Naive B cell (primary cell): ENCODE results near the gene BRPF3. TPM values are rescaled to one million over a fixed set of nuclear protein-coding genes. Genes with fewer than 3 reads are reported as not detected.

ENCODE experiments used
- ATAC-seq, 2 donors: fragments of 150-1000 bp; cut with Tn5 transposase; 2 replicates each; pipeline ENCODE4 v1.10.0; 2021; ENCODE audit warnings: low read depth in 2 of 2, mild to moderate bottlenecking in 2 of 2, moderate library complexity in 2 of 2
- DNase-seq: peaks from one replicate; pipeline ENCODE4 v3.0.0; 2022
- H3K27ac Mint-ChIP-seq, 6 donors: one replicate each; pipeline ENCODE4 v1.8.0; 2020 to 2022; ENCODE audit warnings: mild to moderate bottlenecking in 6 of 6, mixed read lengths in 6 of 6, moderate library complexity in 5 of 6, inconsistent platforms in 2 of 6
- H3K27me3 Mint-ChIP-seq, 3 donors: one replicate each; pipeline ENCODE4 v1.8.0; 2021 to 2022; ENCODE audit warnings: mixed read lengths in 3 of 3, mild to moderate bottlenecking in 1 of 3
- H3K36me3 Mint-ChIP-seq, 2 donors: one replicate each; pipeline ENCODE4 v1.8.0; 2020 to 2022; ENCODE audit warnings: mixed read lengths in 2 of 2, inconsistent platforms in 1 of 2, mild to moderate bottlenecking in 1 of 2
- H3K4me1 Mint-ChIP-seq, 3 donors: one replicate each; pipeline ENCODE4 v1.8.0; 2020 to 2022; ENCODE audit warnings: mixed read lengths in 3 of 3, inconsistent platforms in 1 of 3, mild to moderate bottlenecking in 1 of 3, moderate library complexity in 1 of 3
- H3K4me3 Mint-ChIP-seq, 8 donors: one replicate each; pipeline ENCODE4 v1.8.0; 2020 to 2022; ENCODE audit warnings: mild to moderate bottlenecking in 8 of 8, mixed read lengths in 8 of 8, moderate library complexity in 8 of 8, inconsistent platforms in 2 of 8
- H3K9me3 Mint-ChIP-seq, 7 donors: one replicate each; pipeline ENCODE4 v1.8.0; 2020 to 2022; ENCODE audit warnings: mixed read lengths in 7 of 7, mild to moderate bottlenecking in 5 of 7, inconsistent platforms in 2 of 7, moderate library complexity in 1 of 7
- polyA plus RNA-seq, 6 donors: library from polyadenylated mRNA; unstranded; fragments of 300-500 nt; fragmentation: Illumina TruSeq; gene quantifications; one replicate each; pipeline ENCODE4 v1.2.3, GENCODE V29; 2021; ENCODE audit warnings: low read depth in 6 of 6

The BRPF3 gene
- polyA plus RNA-seq, 6 donors from 2014 or later = 4.8 to 13.4 (median 5.8) TPM

DNA sequence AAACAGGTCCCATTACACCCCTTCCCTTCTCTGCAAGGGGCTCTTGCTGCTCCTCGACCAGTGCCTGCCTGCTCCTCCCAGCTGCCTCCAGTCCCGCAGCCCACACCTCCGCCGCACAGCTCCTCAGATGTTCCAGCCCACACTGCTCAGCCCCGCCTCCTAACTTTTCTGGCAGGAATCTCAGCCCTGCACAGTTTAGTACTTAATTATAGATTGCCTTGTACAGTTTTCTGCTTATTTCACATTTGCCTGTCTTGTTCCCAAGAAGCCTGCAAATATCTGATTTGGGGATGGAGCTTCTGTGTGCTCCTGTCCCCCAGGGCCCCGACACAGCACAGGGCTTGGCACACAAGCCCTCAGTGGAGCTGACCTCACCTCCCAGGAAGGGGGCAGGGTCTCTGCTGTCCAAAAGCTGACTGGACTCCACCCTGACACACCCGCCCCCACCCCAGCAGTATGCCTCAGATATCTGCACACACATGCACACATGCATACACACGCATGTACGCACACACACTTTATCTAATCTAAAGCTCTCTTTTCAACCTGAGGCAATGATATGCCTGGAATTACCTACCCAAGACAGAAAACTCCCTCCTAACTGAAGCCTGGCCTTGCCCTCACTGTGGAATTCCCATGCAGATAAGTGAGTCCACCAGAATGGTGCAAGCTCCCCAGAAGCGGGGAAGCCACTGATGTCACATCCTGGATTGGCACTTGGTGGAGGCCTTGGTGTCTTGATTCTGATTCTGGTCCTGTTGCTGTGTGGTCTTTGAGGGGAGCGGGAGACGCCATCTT is 72.1 kb downstream of the BRPF3 start:
- peak overlapping the region in 1 of 6 donors; percentile 49 for H3K27ac Mint-ChIP-seq
- DNase-seq (no peak), ATAC-seq (no peak)
- H3K4me1 Mint-ChIP-seq = no peaks in the 10 kb centered on the region
- peak overlapping the region in 1 of 8 donors; percentile 55 for H3K4me3 Mint-ChIP-seq
- peaks cover 20 to 38% (median 26%) of the 10 kb centered on the region in 3 donors for H3K27me3 Mint-ChIP-seq
- peaks cover 0 to 5% of the 10 kb centered on the region in 2 donors for H3K36me3 Mint-ChIP-seq
- peaks cover 3 to 17% (median 7%) of the 10 kb centered on the region in 7 donors for H3K9me3 Mint-ChIP-seq

DNA sequence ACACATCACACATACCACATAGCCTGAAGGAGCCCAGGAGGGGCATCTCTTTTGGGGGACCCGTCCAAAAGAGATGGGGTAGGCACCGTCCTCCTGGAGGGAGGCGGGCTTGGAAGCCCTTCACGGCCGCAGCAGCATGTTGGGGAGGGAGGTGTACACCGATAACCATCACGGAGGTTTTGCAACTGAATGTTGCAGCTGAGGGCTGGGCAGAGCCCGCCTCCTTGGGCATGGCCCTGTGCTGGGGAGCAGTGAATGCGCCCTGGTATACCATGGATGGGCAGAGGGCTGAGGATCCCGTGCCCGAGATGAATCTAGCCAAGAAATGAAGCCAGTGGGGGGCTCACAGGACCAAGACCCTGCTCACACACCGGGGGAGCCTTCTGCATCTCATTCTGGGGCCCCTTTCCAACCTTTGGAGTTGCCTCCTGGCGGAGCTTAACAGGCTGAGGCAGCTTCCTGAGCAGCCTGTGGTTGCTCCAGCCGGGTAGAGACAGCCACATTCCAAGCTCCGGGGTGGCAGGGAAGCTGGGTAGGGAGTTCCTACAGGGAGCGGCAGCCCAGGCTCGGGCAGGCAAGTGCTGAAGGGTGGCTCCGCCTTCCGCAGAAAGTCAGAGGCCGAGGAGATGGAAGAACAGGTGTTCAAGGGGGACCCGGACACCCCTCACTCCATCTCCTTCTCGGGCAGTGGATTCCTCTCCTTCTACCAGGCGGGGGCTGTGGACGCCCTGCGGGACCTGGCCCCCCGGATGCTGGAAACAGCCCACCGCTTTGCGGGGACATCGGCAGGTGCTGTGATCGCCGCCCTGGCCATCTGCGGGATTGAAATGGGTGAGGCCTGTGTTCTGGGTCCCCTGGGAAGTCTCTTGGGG is 73.5 kb downstream of the BRPF3 start, which contains the start of gene PNPLA1:
PNPLA1 (plus strand) TSS at position 227 of the 872 bp plus-strand sequence; CDS start at position 627, 400 bp downstream.
- Mint-ChIP-seq H3K9me3 (peaks cover 0 to 14% (median 7%) of the 10 kb centered on the region in 7 donors), H3K36me3 (peaks cover 0 to 5% of the 10 kb centered on the region in 2 donors), H3K27ac (no peak within 1 kb of the TSS), H3K4me1 (no peaks in the 10 kb centered on the region), H3K27me3 (peaks cover 22 to 45% (median 31%) of the 10 kb centered on the region in 3 donors), H3K4me3 (no peak within 1 kb of the TSS)
- ATAC-seq (no peak), DNase-seq (no peak)

DNA sequence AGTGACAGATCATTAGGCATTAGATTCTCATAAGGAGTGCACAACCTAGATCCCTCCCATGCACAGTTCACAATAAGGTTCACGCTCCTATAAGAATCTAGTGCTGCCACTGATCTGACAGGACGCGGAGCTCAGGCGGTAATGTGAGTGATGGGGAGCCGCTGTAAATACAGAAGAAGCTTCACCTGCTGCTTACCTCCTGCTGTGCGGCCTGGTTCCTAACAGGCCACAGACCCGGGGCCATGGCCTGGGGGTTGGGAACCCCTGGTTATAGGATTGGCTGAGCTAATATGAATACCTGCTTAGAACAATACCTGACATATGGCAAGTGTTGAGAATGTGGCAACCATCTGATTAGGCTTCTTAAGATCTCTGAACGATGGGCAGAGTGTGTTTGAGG is 75.7 kb downstream of the BRPF3 start:
- ATAC-seq (no peak), DNase-seq (no peak)
- H3K36me3 Mint-ChIP-seq = no peaks in the 10 kb centered on the region
- H3K27ac Mint-ChIP-seq = no peak overlapping the region
- no peaks in the 10 kb centered on the region for H3K4me1 Mint-ChIP-seq
- no peak overlapping the region for H3K4me3 Mint-ChIP-seq
- peaks cover 0 to 6% (median 0%) of the 10 kb centered on the region in 7 donors for H3K9me3 Mint-ChIP-seq
- peaks cover 30 to 55% (median 31%) of the 10 kb centered on the region in 3 donors for H3K27me3 Mint-ChIP-seq

DNA sequence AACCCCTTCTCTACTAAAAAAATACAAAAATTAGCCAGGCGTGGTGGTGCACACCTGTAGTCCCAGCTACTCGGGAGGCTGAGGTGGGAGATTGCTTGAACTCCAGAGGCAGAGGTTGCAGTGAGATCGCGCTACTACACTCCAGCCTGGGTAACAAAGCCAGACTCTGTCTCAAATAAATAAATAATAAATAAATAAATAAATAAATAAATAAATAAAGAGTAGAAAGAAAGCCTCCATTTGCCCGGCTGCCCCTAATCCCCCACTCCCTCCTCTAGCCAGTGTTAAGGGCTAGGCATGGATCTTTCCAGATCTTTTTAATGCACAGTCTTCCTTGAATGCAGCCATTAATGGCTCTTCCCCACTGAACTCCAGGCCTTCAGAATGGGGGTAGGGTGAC is 76.5 kb downstream of the BRPF3 start:
- DNase-seq (no peak), ATAC-seq (no peak)
- Mint-ChIP-seq H3K36me3 (no peaks in the 10 kb centered on the region), H3K4me1 (no peaks in the 10 kb centered on the region), H3K9me3 (peaks cover 0 to 5% (median 0%) of the 10 kb centered on the region in 7 donors), H3K4me3 (no peak overlapping the region), H3K27me3 (peaks cover 28 to 59% (median 30%) of the 10 kb centered on the region in 3 donors), H3K27ac (no peak overlapping the region)

DNA sequence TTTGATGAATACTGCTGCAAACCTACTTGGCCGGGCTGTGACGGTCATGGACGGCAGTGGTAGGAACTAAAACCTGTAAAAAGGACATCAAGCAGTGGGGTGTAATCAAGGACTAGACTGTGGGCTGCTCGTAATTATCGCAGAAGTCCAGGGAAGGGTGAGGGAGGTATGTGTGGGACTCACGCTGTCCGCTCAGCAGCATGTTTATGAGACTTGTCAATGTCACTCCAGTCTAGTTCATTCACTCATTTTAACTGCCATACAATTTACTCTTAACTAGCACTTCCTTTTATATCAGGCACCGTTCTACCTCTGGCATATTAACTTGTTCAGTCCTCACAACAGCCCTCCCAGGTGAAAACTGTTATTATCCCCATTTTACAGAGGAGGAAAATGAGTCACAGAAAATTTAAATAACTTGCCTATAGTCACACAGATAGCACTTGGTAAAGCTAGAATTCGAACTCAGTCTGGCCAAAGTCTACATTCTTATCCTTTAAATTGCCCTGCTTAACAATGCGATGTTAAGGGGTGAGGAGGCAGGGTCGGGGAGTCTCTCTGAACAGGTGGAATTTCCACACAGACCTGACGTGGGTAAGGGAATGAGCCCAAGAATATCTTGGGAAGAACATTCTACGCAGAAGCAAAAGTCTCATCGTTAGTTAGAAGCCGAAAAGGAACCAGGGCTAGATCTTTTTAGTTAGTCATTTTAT is 77.4 kb downstream of the BRPF3 start:
- Mint-ChIP-seq H3K9me3 (peaks cover 0 to 1% (median 0%) of the 10 kb centered on the region in 7 donors), H3K4me1 (no peaks in the 10 kb centered on the region), H3K27me3 (peaks cover 28 to 64% (median 36%) of the 10 kb centered on the region in 3 donors), H3K36me3 (no peaks in the 10 kb centered on the region), H3K4me3 (no peak overlapping the region), H3K27ac (peak overlapping the region in 1 of 6 donors; percentile 15)
- ATAC-seq (no peak), DNase-seq (no peak)

DNA sequence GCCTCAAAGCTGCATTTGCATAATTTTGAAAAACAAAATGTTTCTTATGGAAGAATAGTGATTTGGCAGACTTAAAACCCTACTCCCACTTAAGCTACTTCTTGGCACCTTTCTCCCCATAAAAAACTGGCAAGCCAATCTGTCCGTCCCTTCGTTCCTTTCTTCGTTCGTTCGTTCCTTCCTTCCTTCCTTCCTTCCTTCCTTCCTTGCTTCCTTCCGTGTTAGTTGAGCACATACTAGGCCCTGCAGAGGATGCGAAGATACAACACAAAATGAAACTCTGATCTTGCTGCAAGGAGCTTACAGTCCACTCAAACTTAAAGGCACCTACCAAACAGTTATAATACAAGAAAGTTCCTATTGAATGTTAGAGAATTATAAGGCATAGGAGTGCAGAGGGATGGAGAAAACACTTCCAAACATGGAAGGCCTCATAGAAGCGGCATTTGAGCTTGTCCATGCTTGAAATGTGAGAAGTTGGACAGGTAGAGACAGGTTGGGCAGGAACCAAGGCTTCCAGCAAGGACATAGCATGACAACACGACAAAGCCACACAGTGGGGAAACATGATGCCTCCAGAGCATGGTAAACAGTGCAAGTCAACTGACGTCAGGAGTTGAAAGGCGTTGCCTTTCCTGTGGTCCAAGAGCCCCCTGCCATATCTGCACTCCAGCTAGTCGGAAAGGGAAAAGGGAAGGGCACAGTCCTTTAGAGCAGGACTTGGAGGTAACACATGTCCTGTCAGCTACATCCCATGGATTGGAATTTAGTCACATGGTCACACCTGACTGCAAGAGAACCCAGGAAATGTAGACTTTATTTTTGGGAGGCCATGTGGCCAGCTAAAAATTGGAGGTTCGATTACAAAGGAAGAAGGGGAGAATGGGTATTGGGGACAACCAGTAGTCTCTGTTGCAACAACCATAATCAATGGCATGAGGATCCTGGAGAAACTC is 80.3 kb downstream of the BRPF3 start:
- Mint-ChIP-seq H3K4me3 (no peak overlapping the region), H3K27me3 (peaks cover 21 to 48% (median 30%) of the 10 kb centered on the region in 3 donors), H3K27ac (no peak overlapping the region), H3K4me1 (peaks cover 0 to 23% (median 8%) of the 10 kb centered on the region in 3 donors), H3K36me3 (no peaks in the 10 kb centered on the region), H3K9me3 (no peaks in the 10 kb centered on the region)
- DNase-seq = no peak
- no peak for ATAC-seq

DNA sequence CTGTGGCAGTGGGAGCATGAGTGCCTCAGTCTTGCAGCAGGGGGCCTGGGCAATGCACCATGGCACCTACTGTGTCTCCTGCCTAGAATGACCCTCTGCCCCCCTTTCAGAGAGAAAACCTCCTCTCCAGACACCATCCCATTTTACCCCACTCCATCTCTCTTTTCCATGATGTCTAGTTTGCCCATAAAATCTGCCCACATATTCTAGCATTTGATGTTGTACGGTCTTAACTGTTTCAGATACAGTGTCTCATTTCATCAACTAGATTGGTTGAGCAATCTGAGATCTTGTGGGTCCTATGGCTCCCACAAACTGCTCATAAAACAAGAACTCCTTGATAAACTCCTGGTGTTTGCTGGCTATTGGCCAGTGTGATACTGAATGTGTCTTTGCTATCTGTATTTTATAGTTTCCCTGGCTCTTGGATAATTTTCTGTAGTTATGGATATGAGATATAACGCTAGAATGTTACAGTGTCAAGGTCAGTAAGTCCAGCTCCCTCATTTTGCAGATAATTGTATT is 81.5 kb downstream of the BRPF3 start:
- H3K4me1 Mint-ChIP-seq = peaks cover 0 to 25% (median 8%) of the 10 kb centered on the region in 3 donors
- H3K9me3 Mint-ChIP-seq = no peaks in the 10 kb centered on the region
- H3K27me3 Mint-ChIP-seq = peaks cover 17 to 40% (median 35%) of the 10 kb centered on the region in 3 donors
- H3K27ac Mint-ChIP-seq = no peak overlapping the region
- ATAC-seq = no peak
- no peaks in the 10 kb centered on the region for H3K36me3 Mint-ChIP-seq
- DNase-seq = no peak
- H3K4me3 Mint-ChIP-seq = no peak overlapping the region

DNA sequence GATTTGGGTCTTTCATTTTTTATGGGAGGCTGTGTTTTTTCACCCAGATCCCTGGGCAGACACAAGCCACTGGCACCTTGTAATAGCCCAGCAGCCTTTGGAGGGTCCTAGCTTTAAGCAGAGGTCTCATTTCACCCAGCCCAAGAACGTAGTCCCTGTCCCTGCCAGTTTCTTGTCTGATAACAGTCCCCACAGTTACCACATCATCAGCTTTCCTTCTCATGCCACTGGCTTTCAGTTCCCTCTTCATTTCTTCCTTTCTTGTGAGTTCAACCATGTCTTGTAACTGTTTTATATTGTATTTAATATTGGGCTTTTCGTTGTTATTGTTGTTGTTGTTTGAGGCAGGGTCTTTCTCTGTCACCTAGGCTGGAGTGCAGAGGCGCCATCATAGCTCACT is 83.9 kb downstream of the BRPF3 start:
- Mint-ChIP-seq H3K4me3 (no peak overlapping the region), H3K36me3 (no peaks in the 10 kb centered on the region), H3K9me3 (no peaks in the 10 kb centered on the region), H3K4me1 (peaks cover 0 to 25% (median 8%) of the 10 kb centered on the region in 3 donors), H3K27me3 (peaks cover 23 to 49% (median 39%) of the 10 kb centered on the region in 3 donors), H3K27ac (peak overlapping the region in 1 of 6 donors; percentile 52)
- peak; percentile 9 for DNase-seq
- ATAC-seq = peak; percentile 65 to 89

DNA sequence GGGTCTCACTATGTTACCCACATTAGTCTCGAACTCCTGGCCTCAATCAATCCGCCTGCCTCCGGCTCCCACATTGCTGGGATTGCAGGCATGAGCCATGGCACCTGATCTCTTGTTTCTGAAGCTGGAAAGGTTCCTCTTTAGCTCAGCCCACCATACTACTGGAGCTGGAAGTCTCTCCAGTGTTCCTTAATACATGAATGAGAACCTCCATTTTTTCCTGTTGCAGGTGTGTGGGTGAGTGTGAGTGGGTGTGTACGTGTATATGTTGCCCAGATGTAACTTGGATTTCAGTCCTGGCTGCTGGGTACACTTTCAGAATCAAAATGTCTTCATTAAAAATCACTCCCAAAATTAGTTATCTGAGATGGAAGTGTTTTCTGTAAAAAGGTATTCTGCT is 84.4 kb downstream of the BRPF3 start:
- ATAC-seq (no peak), DNase-seq (no peak)
- Mint-ChIP-seq H3K9me3 (no peaks in the 10 kb centered on the region), H3K27me3 (peaks cover 28 to 54% (median 44%) of the 10 kb centered on the region in 3 donors), H3K4me1 (peaks cover 0 to 25% (median 8%) of the 10 kb centered on the region in 3 donors), H3K27ac (no peak overlapping the region), H3K4me3 (no peak overlapping the region), H3K36me3 (no peaks in the 10 kb centered on the region)
